Limb (tissue), 2 donors: ENCODE results near the gene ZNF536.
"Not testable (repeated sequence)": the region's sequence is repeated elsewhere in the genome, so short reads cannot be mapped to it uniquely, and the experiment has no call there.

Experiments used
- DNase-seq, 2 donors: peaks; one replicate each; pipeline ENCODE4 v3.0.0-alpha.2; 2016; ENCODE audit errors: extremely low spot score in 2 of 2

The ZNF536 gene

GRCh38 chr19:30444686-30445232, 72.6 kb downstream of the ZNF536 start:
- no peak for DNase-seq

- no peak for DNase-seq
Measured at GRCh38 chr19:30445385-30445784, 73.2 kb downstream of the ZNF536 start.

- DNase-seq, result not testable (repeated sequence)
Measured at GRCh38 chr19:30446120-30446519, 73.9 kb downstream of the ZNF536 start.

- DNase-seq, result no peak
Measured at GRCh38 chr19:30446850-30447552, 74.8 kb downstream of the ZNF536 start.

- no peak for DNase-seq
Measured at GRCh38 chr19:30447553-30447870, 75.3 kb downstream of the ZNF536 start.

- DNase-seq, result peak in 1 of 2 donors; percentile 34
Measured at GRCh38 chr19:30448386-30449077, 76.3 kb downstream of the ZNF536 start.

GRCh38 chr19:30449078-30449590, 77.0 kb downstream of the ZNF536 start:
- DNase-seq, result no peak

GRCh38 chr19:30449673-30450072, 77.5 kb downstream of the ZNF536 start:
- no peak for DNase-seq

GRCh38 chr19:30450100-30450499, 77.9 kb downstream of the ZNF536 start:
- peak; percentile 79 to 84 for DNase-seq

- DNase-seq, result peak in 1 of 2 donors; percentile 56
Measured at GRCh38 chr19:30450835-30451321, 78.7 kb downstream of the ZNF536 start.

- DNase-seq, result no peak
Measured at GRCh38 chr19:30452931-30453330, 80.7 kb downstream of the ZNF536 start.

- DNase-seq, result no peak
Measured at GRCh38 chr19:30453743-30454142, 81.6 kb downstream of the ZNF536 start.

GRCh38 chr19:30455881-30456280, 83.7 kb downstream of the ZNF536 start:
- DNase-seq, result no peak

GRCh38 chr19:30457484-30457883, 85.3 kb downstream of the ZNF536 start:
- no peak for DNase-seq

- DNase-seq, result no peak
Measured at GRCh38 chr19:30459859-30460258, 87.7 kb downstream of the ZNF536 start.

GRCh38 chr19:30464162-30464561, 92.0 kb downstream of the ZNF536 start:
- DNase-seq, result no peak

GRCh38 chr19:30466598-30466997, 94.4 kb downstream of the ZNF536 start:
- not testable (repeated sequence) for DNase-seq

- DNase-seq, result no peak
Measured at GRCh38 chr19:30467239-30467638, 95.1 kb downstream of the ZNF536 start.

GRCh38 chr19:30469774-30470173, 97.6 kb downstream of the ZNF536 start:
- no peak for DNase-seq

- DNase-seq, result no peak
Measured at GRCh38 chr19:30471441-30471840, 99.3 kb downstream of the ZNF536 start.

- DNase-seq, result no peak
Measured at GRCh38 chr19:30473334-30473867, 101.2 kb downstream of the ZNF536 start.

- DNase-seq, result no peak
Measured at GRCh38 chr19:30476997-30477396, 104.8 kb downstream of the ZNF536 start.
